HG02885 (cell line): ENCODE results near the gene CES2.
"Not testable (repeated sequence)": the region's sequence is repeated elsewhere in the genome, so short reads cannot be mapped to it uniquely, and the experiment has no call there.

Experiments
- ATAC-seq: cut with Tn5 transposase; IDR thresholded peaks from one replicate; pipeline ENCODE4 v1.9.1; 2021; ENCODE audit warnings: mild to moderate bottlenecking; ENCODE audit not compliant: unreplicated experiment, poor library complexity

Gene CES2

DNA sequence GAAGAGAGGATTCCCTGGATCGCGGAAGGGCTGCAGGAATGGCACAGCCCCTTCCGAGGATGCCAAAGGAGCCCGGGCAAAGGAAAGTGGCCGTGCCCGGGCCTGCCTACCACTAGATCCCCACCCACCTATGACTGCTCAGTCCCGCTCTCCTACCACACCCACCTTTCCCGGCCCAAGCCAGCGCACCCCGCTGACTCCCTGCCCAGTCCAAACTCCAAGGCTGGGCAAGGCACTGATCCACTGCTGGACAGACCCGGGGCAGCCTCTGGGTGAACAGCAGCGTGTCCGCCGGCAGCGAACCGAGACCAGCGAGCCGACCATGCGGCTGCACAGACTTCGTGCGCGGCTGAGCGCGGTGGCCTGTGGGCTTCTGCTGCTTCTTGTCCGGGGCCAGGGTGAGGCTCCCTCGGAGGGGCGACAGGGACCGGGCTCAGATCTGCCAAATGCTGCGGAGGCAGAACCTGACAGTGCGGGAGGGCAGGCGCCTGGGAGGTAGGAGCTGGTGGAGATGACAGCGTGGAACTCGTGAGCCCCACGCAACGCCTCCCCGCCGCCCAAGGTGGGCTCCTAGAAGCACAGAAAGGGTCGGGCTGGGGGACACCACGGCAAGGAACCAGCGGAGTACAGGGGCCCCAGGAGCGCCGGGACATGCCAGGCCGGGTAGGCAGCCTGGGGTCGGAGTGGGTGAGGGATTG lies at the start of gene CES2:
Gene CES2, plus strand, starts transcription at position 203 of the 698 bp plus-strand sequence. Its CDS starts 120 bp downstream, at position 323.
- ATAC-seq: no peak

DNA sequence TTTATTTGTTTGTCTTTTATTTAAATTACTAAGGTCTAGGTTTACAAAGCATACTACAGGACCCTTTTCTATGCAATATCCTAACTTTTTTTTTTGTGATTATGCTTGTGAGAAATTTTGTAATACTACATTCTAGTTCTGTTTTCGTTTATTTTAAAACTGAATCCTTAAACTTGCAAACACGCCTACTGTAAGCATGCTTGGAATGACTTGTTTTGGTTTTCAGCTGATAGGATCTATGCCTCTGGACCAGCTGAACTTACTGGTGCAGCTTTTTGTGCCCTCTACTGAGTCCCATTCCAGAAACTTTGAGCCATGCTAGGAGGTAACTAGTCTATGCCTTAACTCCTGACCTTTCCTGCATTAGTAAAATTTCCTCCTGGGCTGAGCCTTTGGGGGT lies 49.0 kb upstream of the CES2 start:
- ATAC-seq: no peak

GRCh38 chr16:66886914-66887313 lies 48.4 kb upstream of the CES2 start:
- no peak for ATAC-seq

GRCh38 chr16:66888647-66889615 lies 46.4 kb upstream of the CES2 start:
- ATAC-seq: no peak

DNA sequence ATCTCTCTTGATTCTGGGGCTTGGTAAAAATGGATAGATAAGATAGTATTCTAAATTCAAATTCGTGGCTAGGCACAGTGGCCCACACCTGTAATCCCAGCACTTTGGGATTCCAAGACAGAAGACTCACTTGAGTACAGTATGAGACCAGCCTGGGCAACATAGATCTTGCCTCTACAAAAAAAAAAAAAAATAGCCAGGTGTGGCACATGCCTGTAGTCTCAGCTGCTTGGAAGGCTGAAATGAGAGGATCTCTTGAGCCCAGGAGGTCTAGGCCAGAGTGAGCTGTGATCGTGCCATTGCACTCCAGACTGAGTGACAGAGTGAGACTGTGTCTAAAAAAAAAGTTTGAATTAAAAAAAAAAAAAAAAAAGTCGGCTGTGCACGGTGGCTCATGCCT lies 45.7 kb upstream of the CES2 start:
- no peak for ATAC-seq

DNA sequence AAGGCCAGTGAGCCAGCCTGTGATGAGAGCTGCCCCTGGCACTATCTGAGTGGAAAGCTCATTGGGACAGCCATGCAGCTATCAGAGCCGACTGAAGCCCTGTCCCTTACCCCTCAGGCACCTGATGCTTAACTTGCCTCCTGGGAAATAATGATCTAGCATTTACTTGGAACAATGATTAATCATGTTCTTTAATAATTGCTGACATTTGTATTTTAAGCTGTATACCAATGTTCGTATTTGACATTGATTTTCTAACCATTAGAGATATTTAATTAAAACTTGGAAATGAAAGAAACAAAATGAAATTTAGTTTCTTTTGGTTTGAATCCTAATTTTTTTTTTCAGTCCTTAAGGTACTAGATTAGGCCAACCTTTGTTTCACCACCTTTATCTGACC lies 44.5 kb upstream of the CES2 start:
- ATAC-seq: no peak

DNA sequence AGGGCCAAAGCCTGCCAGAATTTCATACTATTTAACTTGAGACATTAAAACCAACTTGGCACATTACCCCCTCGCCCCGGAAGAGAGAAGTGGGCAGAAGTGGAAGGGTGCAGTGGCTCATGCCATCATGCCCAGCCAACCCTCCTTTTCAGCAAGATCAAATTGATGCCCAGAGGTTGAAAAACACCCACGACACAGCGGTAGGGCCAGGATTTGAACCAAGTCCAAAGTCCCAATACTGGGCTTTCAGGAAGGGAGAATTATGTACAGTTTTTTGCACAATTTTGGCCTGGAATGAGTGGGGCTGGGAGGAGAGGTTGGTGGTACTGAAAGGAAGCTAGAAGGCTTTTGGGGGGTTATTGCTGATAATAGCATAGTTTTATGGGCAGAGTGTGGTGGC lies 44.0 kb upstream of the CES2 start:
- ATAC-seq: no peak

DNA sequence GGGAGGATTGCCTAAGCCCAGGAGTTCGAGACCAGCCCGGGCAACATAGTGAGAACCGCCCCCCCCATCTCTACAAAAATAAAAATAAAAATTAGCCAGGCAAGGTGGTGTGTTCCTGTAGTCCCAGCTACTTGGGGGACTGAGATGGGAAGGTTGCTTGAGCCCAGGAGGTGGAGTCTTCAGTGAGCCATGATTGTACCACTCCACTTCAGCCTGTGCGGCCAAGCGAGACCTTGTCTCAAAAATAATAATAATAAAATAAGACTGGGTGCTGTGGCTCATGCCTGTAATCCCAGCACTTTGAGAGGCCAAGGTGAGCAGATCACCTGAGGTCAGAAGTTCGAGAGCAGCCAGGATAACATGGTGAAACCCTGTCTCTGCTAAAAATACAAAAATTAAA lies 43.5 kb upstream of the CES2 start:
- ATAC-seq: no peak

DNA sequence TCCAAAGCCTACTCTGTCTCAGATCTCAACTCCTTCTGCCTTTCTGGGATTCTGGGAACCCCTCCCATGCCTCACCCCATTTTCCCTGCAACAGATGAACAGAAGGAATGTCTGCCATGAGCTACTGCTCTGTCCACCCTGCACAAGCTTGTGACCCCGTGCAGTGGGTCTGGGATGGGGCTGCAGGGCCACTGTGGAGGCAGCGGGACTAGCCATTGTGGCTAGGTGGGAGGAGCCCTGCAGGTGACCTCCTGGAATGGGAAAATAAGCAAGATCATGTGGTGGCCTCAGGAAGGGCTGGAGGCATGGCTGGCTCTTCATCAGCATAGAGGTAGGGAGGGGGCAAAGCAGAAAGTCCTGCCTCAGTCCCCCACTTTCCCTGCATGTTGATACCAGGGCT lies 41.3 kb upstream of the CES2 start:
- no peak for ATAC-seq

DNA sequence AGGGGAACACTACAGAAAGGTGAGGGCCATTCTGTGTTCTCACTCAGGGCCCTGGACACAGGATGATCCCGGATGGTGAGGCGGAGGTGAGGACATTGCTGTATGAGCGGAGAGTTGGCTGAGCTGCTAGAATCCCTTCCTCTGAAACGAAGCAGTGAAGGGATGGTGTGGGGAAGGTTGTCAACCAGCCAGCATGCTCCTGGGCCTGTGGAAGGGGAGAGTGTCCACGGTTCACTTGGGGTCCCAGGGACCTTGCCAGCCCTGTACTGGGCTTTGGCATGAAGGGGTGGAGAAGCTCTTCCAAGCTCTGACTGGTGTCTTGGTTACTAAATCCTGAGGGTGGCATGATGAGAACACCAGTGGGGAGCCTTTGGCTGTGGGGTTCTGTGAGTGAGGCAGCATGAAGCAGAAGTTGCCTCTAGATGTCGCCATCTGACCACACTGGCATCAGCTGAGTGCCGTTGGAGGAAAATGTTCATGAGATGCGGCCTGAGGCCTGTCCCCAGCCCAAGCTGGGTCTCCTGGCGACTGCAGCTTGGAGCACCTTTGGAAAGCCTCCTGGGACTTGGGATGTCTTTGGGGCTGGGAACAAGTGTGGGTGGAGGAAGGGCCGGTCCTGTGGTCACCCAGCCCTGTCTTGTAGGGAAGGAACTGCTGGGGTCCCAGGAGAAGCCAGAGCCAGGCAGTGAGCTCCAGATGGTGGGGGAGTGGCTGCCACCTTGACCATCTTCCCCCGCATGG lies 40.2 kb upstream of the CES2 start:
- ATAC-seq: peak; percentile 62

DNA sequence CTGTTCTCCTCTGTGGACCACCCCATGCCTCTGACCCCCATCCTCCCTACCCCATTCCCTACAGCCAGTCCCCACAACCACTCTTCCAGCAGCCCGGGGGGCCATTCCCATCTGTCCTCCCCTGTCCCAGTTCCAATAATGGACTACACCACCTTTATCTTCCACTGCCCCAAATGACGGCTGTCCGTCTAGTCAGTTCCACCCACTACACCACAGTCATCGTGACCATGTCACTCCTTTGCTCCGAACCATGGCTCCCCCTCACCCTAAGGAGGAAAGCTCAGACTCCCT lies 39.7 kb upstream of the CES2 start:
- no peak for ATAC-seq

- ATAC-seq: no peak
These were observed 39.3 kb upstream of the CES2 start for GRCh38 chr16:66895999-66896398.

DNA sequence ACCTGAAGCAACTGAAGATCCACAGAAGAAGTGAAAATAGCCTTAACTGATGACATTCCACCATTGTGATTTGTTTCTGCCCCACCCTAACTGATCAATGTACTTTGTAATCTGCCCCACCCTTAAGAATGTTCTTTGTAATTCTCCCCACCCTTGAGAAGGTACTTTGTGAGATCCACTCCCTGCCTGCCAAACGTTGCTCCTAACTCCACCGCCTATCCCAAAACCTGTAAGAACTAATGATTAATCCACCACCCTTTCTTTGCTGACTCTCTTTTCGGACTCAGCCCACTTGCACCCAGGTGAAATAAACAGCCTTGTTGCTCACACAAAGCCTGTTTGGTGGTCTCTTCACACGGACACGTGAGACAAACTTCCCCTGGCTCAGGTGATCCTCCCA lies 38.6 kb upstream of the CES2 start:
- ATAC-seq: not testable (repeated sequence)

DNA sequence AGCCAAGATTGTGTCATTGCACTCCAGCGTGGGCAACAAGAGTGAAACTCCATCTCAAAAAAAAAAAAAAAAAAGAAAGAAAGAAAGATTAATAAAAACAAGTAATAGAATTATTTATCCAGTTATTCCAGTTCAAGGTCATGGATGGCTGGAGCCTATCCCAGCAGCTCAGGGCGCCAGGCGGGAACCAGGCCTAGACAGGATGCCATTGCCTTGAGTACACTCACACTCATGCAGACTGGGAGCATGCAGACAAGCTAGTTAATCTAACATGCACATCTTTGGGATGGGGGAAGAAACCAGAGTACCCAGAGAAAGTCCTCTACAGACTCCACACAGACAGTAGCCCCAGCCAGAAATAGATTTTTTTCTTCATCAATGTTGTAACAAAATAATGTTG lies 37.1 kb upstream of the CES2 start:
- no peak for ATAC-seq

DNA sequence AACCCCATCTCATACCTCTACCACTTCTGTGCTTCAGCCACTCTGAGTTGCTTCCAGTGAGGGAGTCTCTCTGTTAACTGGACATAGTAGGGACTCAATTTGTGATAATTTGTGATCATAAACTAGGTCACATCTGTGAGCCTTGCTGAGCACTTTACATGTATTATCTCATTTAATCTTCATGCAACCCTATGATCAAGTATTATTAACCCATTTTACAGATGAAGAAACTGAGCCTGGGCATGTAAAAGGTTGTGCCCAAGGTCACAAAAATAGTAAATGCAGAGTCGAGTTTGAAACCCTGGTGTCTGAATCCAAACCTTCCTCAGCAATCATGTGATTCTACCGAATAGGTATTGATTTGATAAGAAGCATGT lies 36.4 kb upstream of the CES2 start:
- no peak for ATAC-seq

GRCh38 chr16:66899310-66899944 lies 35.9 kb upstream of the CES2 start:
- ATAC-seq: no peak

- no peak for ATAC-seq
These were observed 35.2 kb upstream of the CES2 start for GRCh38 chr16:66899945-66900710.

DNA sequence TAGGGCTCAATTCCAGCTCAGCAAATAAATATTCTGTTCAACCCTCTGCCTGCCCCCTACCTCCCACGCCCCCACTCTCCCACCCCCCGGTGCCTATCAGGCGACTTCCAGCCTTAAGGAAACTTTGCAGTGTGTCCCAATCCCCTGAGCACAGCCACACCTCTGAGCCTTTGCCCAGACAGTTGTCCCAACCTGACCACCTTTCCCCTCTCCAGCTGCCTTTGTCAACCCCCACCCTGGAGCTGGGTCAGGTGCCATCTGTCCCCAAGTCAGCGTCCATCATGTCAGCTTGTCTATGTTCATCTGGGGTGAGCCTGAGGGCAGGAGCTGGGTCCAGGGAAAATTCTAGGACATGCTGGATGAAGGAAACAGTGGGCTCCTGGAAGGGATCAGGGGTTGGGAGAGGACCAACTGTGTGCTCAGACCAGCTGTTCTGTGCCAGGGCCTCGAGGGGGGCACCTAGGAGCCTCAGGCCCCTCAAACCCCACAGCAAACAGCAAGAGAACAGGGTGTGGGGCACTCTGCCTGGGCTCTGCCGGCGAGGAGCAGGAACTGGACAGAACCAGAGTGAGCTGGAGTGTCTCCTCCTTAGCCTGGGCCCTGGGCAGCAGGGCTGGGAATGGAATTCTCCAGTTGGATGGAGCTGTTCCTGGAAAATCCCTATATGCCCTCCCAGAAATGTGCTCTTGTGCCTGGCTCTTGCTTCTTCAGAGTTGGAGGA lies 34.4 kb upstream of the CES2 start:
- ATAC-seq: no peak

DNA sequence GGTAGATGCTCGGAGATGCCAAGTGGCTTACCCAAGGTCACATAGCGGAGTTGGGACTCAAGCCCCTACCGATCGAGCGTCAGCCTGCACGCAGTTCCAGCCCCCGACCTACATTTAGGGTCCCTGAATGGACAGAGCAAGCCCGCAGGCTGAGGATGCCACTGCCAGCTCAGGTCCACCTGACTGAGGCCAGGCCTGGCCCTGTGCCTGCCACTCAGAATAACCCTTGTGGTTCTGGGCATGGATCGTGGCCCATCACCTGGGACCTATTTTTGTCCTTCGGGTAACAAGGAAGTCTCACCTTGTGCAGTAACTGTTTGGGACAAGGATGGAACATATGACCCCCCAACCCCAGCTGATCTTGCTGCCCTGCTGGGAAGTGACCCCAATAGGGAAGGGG lies 33.7 kb upstream of the CES2 start:
- no peak for ATAC-seq
